Measurements from ENCODE around the gene UTP11.

UTP11 gene

DNA sequence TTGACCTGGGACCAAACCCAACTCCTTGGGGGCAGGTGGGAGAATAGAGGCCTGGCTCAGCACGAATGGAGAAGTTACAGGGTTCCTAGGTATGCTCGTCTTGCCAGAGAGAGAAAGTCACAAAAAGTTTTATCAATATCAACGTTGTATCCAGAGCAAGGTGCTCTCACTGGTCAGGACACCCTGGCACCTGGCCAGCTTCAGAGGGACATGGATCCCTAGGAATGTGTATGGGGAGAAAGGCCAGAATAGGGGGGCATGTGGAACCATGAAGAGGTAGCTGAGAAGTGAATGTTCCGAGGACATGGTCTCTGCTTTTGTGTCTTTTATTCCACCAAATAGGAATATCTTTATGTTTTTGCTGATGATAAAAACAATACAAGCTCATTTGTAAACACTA lies 43.4 kb downstream of the UTP11 start:
- ATAC-seq (replicated peaks) (no peak), DNase-seq (no peak)
- Mint-ChIP-seq H3K27ac (no peak overlapping the region), H3K27me3 (peaks cover 25 to 40% of the 10 kb centered on the region in 2 donors), H3K9me3 (no peaks in the 10 kb centered on the region), H3K4me3 (no peak overlapping the region), H3K4me1 (peaks cover 25 to 35% of the 10 kb centered on the region in 2 donors), H3K36me3 (no peaks in the 10 kb centered on the region)

DNA sequence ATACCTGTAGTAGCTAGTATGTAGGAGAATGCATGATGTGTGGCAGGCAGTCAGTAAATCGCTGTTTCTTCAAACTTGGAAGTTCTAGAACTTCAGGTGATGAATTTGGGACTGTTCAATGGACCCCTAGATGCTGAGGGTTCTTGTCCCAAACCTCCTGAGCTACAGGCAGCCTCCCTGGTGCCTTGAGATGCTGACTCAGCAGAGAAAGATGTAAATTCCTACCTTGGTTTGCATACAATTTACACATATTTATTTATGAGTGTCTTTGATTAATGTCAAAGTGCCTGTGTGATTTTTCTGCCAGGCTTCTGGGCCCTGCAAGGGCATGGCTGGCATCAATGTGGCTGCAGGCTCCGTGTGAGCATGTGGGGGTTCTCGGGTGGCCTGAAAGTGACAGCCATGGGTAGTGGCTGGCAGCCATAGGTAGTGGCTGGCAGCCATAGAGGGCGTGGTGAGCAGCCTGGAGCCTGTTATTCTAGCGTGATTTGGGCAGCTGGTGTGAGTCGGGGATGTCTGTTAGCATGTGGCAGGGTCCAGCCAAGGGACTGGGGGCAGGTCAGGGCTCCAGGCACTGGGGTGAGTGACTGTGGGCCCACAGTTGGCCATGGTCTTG lies 47.2 kb downstream of the UTP11 start:
- DNase-seq: no peak
- H3K4me1 Mint-ChIP-seq: peaks cover 9 to 20% of the 10 kb centered on the region in 2 donors
- no peaks in the 10 kb centered on the region for H3K9me3 Mint-ChIP-seq
- no peaks in the 10 kb centered on the region for H3K36me3 Mint-ChIP-seq
- H3K27ac Mint-ChIP-seq: no peak overlapping the region
- H3K4me3 Mint-ChIP-seq: no peak overlapping the region
- ATAC-seq (replicated peaks): no peak
- H3K27me3 Mint-ChIP-seq: peaks cover 29 to 40% of the 10 kb centered on the region in 2 donors

DNA sequence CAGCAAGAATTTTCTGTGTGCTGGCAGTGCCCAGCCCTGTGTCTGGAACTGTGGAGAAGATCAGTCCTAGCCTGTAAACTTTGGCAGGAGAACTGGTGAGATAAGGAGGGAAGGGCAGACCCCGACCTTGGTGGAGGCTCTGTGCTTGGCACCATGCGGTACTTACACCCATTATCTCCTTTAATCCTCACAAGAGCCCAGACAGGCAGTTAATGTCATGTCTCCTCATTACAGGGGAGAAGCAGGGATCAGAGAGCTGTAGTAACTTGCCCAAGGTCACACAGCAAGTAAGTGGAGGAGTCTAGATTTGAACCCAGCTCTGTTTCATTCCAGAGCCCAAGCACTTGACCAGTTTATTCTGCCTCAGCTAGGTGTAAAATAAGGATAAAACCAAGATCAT lies 48.0 kb downstream of the UTP11 start:
- DNase-seq (no peak), ATAC-seq (replicated peaks) (no peak)
- Mint-ChIP-seq H3K36me3 (no peaks in the 10 kb centered on the region), H3K27me3 (peaks cover 24 to 34% of the 10 kb centered on the region in 2 donors), H3K4me1 (peaks cover 9 to 18% of the 10 kb centered on the region in 2 donors), H3K4me3 (no peak overlapping the region), H3K9me3 (no peaks in the 10 kb centered on the region), H3K27ac (no peak overlapping the region)

DNA sequence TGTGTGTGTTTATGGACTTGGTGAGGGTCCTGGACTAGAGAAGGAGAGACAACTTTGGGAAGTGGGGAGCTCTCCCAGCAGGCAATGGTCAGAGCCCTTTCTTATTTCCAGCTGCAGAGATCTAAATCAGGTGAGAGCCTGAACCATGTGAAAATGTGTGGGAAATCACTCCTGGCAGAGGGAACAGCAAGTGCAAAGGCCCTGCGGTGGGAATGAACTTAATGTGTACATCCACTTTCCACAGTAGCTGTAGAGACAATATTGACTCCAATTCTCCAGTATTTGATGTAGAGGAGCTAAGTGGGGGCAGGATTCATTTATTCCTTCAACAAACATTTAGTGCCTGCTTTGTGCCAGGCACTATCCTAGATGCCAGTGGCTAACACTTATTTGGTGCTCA lies 48.8 kb downstream of the UTP11 start:
- ATAC-seq (replicated peaks): no peak
- peak overlapping the region; percentile 79 for H3K27ac Mint-ChIP-seq
- no peaks in the 10 kb centered on the region for H3K36me3 Mint-ChIP-seq
- H3K9me3 Mint-ChIP-seq: no peaks in the 10 kb centered on the region
- peaks cover 24 to 27% of the 10 kb centered on the region in 2 donors for H3K27me3 Mint-ChIP-seq
- H3K4me3 Mint-ChIP-seq: no peak overlapping the region
- H3K4me1 Mint-ChIP-seq: peaks cover 9 to 18% of the 10 kb centered on the region in 2 donors
- no peak for DNase-seq

DNA sequence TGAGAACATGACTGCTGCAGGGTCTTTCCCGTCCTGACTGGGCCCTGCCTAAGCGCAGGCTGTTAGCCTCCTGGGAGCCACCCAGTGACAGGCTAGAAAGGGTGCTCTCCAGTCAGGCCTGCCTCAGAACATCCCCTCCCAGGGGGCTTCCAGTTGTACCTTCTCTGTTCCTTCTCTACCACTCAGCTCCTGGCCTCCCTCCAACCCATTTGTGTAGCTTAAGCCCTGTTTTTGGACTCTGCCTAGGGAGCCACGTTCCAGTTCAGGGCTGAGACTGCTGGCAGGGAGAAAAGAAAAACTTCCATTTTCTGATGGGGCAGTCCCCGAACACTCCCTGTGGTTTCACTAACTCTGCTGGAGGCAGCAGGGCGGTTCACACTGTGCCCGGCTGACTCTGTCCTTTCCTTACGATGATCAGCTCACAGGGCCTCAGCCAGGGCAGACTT lies 49.4 kb downstream of the UTP11 start:
- no peaks in the 10 kb centered on the region for H3K36me3 Mint-ChIP-seq
- peak; percentile 48 for DNase-seq
- H3K9me3 Mint-ChIP-seq: no peaks in the 10 kb centered on the region
- H3K27me3 Mint-ChIP-seq: peaks cover 24 to 27% of the 10 kb centered on the region in 2 donors
- peaks cover 9 to 18% of the 10 kb centered on the region in 2 donors for H3K4me1 Mint-ChIP-seq
- H3K4me3 Mint-ChIP-seq: peak overlapping the region in 1 of 2 donors; percentile 7
- ATAC-seq (replicated peaks): peak; percentile 84 to 92
- peak overlapping the region; percentile 79 for H3K27ac Mint-ChIP-seq

DNA sequence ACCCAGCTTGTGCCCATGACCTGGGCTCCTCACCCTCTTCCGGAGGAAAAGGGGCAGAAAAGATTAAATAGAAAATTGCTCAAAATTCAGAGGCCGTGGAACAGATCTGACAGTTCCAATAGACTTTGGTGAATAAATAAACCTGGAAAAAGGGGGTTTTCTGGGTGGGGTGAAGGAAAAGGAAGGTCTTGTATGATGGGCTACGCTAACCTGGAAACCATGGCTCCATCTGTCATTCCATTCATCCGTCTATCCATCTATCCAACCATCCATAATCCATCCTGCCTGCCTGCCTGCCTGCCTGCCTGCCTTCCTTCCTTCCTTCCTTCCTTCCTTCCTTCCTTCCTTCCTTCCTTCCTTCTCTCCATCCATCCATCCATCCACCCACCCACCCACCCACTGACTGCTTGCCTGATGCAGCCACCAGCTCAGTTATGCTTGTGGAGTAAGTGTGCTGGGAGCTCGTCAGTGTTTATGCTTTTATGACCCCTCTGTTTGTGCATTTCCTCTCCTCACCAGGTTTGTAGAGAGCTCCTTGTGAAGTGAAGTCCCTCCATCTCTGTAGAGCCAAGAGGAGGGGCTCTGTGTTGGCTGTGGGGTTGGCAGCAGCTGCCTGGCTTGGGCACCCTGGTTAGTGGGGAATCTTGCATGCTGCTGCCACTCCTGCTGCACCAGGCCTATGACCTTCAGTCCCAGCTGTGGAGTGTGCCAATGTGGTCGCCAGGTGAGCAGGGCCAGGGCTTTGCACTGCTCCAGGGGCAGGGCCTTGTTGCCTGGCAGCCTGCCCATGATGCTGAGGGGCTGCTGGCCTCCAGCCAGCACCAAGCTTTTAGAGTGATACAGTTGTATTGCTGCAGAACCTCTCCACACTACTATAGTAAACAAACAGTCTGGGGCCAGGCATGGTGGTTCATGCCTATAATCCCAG lies 50.1 kb downstream of the UTP11 start:
- Mint-ChIP-seq H3K36me3 (no peaks in the 10 kb centered on the region), H3K4me3 (no peak overlapping the region), H3K4me1 (peaks cover 9 to 18% of the 10 kb centered on the region in 2 donors), H3K27me3 (peaks cover 30 to 32% of the 10 kb centered on the region in 2 donors), H3K9me3 (no peaks in the 10 kb centered on the region), H3K27ac (peak overlapping the region; percentile 79)
- ATAC-seq (replicated peaks) (no peak), DNase-seq (no peak)

DNA sequence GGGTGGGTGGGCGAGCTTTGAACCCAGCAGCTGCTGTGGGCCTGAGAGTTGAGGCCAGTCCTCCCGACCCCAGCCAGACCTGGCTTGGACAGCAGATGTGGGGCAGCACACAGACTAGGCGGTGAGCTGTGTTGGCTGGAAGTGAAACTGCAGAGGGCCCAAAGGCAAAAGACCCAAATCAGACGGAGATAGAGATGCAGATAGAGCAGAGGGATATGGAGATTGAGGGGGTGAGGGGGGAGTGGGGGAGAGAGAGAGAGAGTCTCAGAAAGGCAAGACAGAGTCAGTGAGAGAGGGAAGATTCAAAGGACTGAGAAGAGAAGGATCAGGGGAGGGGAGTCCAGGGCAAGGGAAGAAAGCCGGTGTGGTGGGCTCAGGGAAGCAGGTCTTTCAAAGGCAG lies 51.1 kb downstream of the UTP11 start:
- peaks cover 17 to 24% of the 10 kb centered on the region in 2 donors for H3K4me1 Mint-ChIP-seq
- ATAC-seq (replicated peaks): no peak
- H3K27ac Mint-ChIP-seq: no peak overlapping the region
- no peaks in the 10 kb centered on the region for H3K9me3 Mint-ChIP-seq
- no peaks in the 10 kb centered on the region for H3K36me3 Mint-ChIP-seq
- H3K4me3 Mint-ChIP-seq: no peak overlapping the region
- no peak for DNase-seq
- H3K27me3 Mint-ChIP-seq: peaks cover 32 to 36% of the 10 kb centered on the region in 2 donors

DNA sequence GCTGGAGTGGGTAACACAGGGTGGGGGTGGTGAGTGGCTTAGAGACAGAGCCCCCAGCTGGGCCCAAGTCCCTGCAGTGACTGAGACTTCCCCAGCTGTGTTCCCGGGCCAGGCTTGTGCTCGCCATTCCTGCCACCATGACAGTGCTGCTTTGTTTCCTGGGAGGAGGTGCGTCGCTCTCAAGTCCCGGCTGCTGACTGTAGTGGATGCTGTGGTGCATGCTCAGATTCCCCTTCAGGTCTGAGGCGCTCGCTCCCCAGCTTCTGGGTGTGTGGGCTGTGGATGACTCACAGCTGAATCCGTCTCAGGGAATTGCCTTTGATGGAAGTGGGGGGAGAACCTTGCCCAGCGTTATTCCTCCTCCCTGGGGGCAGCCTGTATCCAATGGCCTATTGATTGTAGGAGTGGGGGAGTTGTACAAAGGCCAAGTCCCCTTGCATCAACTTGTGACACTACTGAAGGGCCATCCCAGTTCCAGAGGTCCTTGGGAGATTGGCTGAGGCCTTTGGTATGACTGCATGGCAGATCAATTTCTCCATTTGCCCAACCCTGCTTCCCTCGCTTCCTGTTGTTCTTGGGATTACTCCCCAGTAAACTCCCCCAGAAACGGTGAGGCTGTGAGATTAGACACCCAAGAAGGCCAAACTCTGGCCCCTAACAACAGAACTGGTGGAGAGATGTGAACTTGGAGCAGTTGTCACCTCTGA lies 51.8 kb downstream of the UTP11 start:
- H3K36me3 Mint-ChIP-seq: no peaks in the 10 kb centered on the region
- H3K9me3 Mint-ChIP-seq: no peaks in the 10 kb centered on the region
- DNase-seq (no peak), ATAC-seq (replicated peaks) (no peak)
- H3K27ac Mint-ChIP-seq: no peak overlapping the region
- H3K27me3 Mint-ChIP-seq: peaks cover 35 to 36% of the 10 kb centered on the region in 2 donors
- H3K4me1 Mint-ChIP-seq: peaks cover 18 to 25% of the 10 kb centered on the region in 2 donors
- no peak overlapping the region for H3K4me3 Mint-ChIP-seq

DNA sequence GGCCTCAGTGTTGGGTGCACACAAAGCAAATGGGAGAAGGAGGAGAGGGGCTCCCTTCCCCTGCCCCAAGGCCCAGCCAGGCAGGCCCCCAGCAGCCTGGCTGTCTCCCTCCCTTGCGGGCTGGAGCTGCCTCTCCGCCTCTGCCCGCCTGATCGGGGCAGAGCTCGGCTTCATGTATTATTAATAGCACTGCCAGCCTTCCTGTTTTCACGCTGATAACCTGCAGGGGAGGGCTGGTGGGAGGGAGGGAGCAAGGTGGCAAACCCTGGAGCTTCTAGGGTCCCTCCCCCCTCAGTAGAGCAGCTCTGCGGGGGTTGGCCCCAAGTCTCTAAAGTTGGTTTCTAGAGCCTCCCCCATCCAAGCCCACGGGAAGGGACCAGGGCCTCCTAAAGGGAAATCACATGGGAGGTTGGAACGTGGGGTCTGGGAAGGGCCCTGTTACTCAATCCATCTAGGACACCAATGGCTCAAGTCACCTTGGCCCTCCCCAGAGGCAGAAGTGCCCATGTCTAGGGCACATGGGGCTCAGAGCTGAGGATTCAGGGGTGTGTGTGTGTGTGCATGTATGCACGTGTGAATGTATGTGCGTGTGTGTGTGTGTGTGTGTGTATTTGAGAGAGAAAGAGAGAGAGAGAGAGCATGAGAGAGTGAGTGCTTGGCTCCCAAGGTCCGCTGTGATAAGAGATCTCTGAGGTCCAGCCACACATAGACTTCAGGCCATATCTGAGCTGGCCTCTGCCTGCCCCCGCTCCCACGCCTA lies 55.9 kb downstream of the UTP11 start:
- ATAC-seq (replicated peaks) (peak in 1 of 2 donors; percentile 35), DNase-seq (no peak)
- Mint-ChIP-seq H3K27ac (no peak overlapping the region), H3K36me3 (no peaks in the 10 kb centered on the region), H3K4me3 (no peak overlapping the region), H3K27me3 (peaks cover 48 to 60% of the 10 kb centered on the region in 2 donors), H3K4me1 (peaks cover 14 to 23% of the 10 kb centered on the region in 2 donors), H3K9me3 (no peaks in the 10 kb centered on the region)

DNA sequence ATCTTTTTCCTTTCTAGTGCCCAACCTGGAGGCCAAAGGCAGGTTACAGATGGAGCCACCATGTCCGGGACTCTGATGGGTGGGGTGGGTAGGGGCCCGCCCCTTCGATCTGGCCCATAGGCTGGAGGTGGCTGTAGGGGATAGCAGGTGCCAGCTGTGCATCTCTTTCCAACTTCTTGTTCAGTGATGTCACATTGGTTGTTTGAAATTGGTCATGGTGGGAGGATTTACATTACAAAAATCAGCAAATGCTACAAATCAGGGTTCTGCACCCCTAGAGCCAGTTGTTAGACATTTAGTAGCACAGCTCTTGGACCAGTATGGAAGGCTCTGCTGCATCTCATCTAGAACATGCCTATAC lies 56.4 kb downstream of the UTP11 start:
- ATAC-seq (replicated peaks) (no peak), DNase-seq (no peak)
- Mint-ChIP-seq H3K27me3 (peaks cover 49 to 65% of the 10 kb centered on the region in 2 donors), H3K9me3 (no peaks in the 10 kb centered on the region), H3K27ac (no peak overlapping the region), H3K4me3 (no peak overlapping the region), H3K4me1 (peaks cover 10 to 23% of the 10 kb centered on the region in 2 donors), H3K36me3 (no peaks in the 10 kb centered on the region)

DNA sequence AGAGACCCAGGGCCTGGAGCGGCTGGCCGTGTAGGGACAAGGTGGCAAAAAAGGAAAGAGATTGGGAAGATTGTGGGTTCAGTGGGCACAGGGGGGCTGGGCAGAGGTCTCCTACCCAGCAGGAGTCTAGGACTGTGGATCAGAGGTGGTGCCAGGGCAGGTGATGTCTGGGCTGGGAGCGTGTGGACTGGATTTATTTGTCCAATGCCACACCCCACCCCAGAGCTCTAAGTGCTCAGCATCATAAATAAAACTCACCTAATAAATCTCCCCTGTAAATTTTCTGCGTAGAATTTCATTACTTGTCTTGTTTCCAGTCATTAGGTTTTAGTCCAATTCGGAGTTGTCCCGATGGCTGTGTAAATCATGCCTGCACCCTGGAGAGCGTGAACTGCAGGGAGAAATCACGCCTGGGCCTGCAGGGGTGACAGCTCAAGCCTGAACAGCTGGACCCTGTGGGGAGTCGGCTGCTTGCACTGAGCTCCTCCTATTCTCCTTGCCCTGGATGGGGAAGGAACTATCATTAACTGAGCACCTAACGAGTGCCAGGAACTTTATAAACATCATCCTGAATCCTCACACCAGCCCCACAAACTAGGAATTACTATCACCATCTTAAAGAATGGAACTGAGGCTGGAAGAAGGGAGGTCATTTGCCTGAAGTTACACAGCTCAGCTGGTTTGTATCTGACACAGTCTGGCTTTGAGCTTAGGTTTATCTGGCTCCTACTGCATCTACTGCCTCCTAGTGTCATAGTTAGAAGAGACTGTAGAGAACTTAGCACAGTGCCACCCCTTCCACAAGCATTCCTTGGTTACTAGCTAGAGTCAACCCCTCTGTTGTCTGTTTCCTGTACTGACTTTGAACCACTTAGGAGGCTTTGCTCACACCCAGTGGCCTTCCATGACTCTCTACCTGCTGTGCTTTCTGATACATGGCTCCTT lies 59.0 kb downstream of the UTP11 start:
- DNase-seq: no peak
- Mint-ChIP-seq H3K36me3 (no peaks in the 10 kb centered on the region), H3K4me1 (peaks cover 10 to 23% of the 10 kb centered on the region in 2 donors), H3K4me3 (no peak overlapping the region), H3K27ac (no peak overlapping the region), H3K9me3 (no peaks in the 10 kb centered on the region), H3K27me3 (peaks cover 59 to 87% of the 10 kb centered on the region in 2 donors)
- peak; percentile 79 to 88 for ATAC-seq (replicated peaks)

DNA sequence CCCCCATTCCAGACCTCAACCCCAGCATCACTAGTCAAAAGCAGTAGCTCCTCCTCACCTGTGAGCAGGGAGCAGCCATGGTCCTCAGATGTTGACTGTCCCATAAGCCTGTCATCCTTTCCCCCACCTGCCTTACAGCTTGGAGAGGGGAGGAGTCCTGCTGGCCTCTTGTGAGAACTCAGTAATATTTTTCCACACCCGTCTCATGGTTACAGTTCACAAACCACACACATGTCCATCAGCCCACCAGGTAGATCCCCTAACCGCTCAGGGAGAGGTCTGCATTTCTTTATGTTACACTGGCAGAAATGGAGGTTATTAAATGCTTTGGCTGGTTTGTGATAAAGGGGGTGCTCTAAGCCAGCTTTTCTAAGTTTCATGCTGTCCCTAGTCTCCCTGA lies 60.3 kb downstream of the UTP11 start:
- DNase-seq (no peak), ATAC-seq (replicated peaks) (peak in 1 of 2 donors; percentile 44)
- Mint-ChIP-seq H3K9me3 (no peaks in the 10 kb centered on the region), H3K36me3 (no peaks in the 10 kb centered on the region), H3K27ac (peak overlapping the region; percentile 11), H3K4me3 (no peak overlapping the region), H3K27me3 (peaks cover 53 to 88% of the 10 kb centered on the region in 2 donors), H3K4me1 (peaks cover 10 to 22% of the 10 kb centered on the region in 2 donors)

All from stimulated activated naive B cell treated with anti-CD40 and anti-IgM and Interleukin-4, amounts not matched to agents 10 μg/mL and 1 μg/mL and 100 μg/mL, for 72 hours (primary cell).